Stimulated activated CD4-positive, alpha-beta T cell treated with anti-CD3 and anti-CD28 coated beads, Interleukin-1b, Interleukin-23, amount 100 ng/mL, for 4 hours (primary cell): ENCODE results near the gene LUC7L2.
"Not testable (repeated sequence)": the region's sequence is repeated elsewhere in the genome, so short reads cannot be mapped to it uniquely, and the experiment has no call there.

Source experiments
- DNase-seq, 2 donors: peaks; one replicate each; pipeline ENCODE4 v3.0.0-alpha.2; 2020; ENCODE audit warnings: low read depth in 2 of 2

LUC7L2 gene

GRCh38 chr7:139396323-139396951 lies 36.7 kb downstream of the LUC7L2 start:
- no peak for DNase-seq

DNA sequence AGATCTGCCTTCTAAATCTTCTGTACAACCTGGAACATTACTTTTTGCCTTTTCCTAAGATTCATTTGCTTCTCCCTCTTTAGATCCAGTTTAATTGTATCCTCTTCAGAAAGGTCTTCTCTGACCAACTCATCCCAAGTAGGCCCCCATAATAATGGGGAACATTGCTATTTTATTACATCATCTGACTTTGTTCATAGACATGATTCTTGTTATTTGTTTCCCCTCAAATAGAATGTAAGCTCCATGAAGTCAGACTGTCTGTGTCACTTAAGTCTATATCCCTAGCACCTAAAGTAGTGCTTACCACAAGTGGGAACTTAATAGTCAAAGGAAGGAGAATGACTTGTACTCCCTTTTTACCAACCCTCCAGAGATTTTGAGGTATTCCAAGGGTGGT lies 37.5 kb downstream of the LUC7L2 start:
- no peak for DNase-seq

DNA sequence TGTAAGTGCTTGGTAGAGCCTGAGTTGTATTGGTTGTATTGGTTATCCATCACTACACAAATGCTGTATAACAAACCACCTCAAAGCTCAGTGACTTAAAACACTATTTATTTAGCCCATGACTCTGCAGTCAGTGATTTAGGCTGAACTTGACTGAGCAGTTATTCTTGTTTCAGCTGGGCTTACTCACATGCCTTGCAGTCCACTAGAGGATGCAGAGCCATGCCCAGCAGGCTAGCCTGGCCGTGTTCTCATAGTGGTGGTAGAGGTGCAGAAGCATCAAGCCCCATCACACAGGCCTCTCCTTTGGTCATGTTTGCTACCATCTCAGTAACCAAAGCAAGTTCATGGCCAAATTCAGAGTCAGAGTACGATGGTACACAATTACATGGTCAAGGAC lies 43.9 kb downstream of the LUC7L2 start:
- DNase-seq = no peak

DNA sequence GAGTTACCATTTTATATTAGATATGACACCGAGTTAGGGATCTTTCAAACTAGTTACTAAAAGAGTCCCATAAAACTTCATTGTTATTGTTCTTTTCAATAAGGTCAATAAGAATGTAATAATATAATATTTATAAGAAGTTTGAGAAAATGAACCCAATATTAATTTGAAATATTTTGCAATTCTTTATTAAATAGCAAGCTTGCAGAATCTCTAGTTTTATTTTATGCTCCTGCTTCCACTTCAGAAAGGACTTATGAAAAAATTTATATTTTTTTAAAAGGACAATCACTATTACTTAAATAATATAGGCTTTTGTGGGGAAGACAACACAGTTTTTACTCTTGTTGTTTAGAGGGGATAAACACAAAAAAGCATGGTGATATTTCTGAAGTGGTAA lies 47.9 kb downstream of the LUC7L2 start:
- no peak for DNase-seq

- not testable (repeated sequence) for DNase-seq
Measured at GRCh38 chr7:139414743-139415402, 55.2 kb downstream of the LUC7L2 start.

GRCh38 chr7:139416405-139416804 lies 56.7 kb downstream of the LUC7L2 start:
- DNase-seq = no peak

GRCh38 chr7:139417478-139417877 lies 57.8 kb downstream of the LUC7L2 start:
- no peak for DNase-seq

DNA sequence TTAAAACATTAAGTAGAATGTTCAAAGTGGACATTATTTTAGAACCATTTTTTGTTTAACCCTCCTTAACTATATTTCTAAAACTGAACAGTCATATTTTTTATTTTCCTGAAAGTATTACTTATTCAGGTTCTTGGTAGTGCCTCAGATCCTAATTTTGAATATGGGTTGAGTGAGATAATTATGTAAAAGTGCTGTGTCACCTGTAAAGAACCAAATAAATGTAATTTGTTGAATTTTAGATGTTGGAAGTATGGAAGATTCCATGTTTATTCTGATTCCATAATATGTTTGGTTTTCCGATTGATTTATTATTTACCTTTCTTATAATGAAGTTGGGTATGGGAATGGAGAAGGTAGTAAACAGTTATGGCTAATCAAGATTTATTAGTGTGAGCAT lies 61.4 kb downstream of the LUC7L2 start:
- DNase-seq = no peak

GRCh38 chr7:139422126-139422525 lies 62.4 kb downstream of the LUC7L2 start:
- no peak for DNase-seq

- DNase-seq = no peak
Measured at GRCh38 chr7:139423091-139423490, 63.4 kb downstream of the LUC7L2 start.

DNA sequence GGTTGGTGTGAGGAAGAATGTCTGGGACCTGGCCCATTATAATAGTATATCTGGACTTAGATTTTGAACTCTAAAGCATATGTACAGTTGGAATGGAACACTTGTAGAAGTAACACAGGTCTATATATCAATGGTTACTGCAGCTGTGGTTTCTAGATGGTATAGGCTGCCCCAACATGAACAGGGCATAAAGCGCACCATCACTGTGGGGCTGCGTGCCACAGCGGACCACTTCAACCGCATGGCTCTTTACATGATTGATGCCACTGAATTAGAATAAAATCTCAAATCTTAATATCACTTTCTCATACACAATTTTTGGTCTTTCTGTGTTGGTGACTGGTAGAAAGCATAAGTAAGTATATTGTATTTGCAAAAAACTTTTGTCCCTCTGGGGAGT lies 64.3 kb downstream of the LUC7L2 start:
- DNase-seq = no peak

- not testable (repeated sequence) for DNase-seq
Measured at GRCh38 chr7:139425701-139426100, 66.0 kb downstream of the LUC7L2 start.

DNA sequence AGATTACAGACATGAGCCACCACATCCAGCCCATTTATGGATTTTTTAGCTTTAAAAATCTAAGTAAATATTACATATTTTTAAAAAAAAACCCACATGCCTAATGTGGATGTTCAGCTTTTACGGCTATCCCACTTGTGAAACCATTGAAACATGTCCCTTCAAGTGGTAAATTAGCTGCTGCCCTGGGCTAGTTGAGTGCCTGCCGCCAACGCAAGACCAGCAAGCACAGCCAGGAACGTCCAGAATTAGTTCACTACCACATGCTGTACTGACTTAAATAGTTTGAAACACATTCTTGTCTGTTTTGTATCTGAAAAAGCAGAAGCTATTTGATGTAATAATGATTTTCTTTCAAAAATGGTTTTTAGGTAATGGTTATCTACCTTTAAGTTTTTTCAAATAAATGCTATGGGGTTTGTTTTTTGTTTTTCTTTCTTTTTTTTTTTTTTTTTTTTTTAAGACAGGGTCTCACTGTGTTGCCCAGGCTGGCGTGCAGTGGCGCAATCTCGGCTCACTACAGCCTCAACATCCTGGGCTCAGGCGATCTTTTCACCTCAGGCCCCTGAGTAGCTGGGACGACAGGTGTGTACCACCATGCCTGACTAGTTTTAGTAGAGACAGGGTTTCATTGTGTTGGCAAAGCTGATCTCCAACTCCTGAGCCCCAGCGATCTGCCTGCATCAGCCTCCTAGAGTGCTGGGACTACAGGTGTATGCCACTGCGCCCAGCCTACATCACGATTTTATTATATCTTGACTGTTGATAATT lies 66.7 kb downstream of the LUC7L2 start:
- no peak for DNase-seq

DNA sequence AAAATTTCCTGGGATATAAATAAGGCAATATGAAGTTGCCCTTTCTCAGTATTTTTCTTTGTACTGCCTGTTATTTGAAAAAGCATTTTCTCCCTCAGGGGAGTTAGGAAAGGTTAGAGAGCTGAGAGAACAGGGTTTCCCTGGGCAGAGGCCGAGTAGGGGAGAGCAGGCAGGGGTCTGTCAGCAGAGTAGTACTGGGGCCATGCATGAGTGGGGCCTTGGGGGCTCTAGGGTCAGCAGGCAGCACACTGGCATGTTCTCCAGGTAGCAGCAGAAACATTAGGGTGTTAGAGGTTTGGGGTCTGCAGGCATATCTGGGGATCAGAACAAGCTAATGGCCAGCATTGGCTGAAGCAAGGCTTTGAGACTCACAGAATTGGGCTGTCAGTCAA lies 67.3 kb downstream of the LUC7L2 start:
- no peak for DNase-seq

- no peak for DNase-seq
Measured at GRCh38 chr7:139427788-139428187, 68.1 kb downstream of the LUC7L2 start.

- not testable (repeated sequence) for DNase-seq
Measured at GRCh38 chr7:139429735-139430134, 70.0 kb downstream of the LUC7L2 start.

GRCh38 chr7:139430443-139430842 lies 70.7 kb downstream of the LUC7L2 start:
- DNase-seq = no peak

DNA sequence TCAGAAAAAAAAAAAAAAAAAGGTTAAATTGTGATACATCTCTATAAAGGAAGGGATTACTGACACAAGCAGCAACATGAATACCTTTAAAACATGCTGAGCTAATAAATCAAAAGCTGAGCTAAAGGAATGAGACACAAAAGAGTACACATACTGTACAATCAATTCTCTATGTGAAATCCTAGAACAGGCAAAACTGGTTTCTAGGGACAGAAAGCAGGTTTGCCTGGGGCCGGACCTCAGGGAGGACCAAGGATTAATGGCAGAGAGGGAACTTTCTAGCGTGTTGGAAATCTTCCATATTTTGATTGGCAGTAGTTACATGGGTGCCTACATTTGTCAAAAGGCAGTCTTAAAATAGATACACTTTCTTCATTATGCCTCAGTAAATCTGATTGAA lies 71.3 kb downstream of the LUC7L2 start:
- DNase-seq = no peak

GRCh38 chr7:139431459-139431858 lies 71.8 kb downstream of the LUC7L2 start:
- DNase-seq = no peak

DNA sequence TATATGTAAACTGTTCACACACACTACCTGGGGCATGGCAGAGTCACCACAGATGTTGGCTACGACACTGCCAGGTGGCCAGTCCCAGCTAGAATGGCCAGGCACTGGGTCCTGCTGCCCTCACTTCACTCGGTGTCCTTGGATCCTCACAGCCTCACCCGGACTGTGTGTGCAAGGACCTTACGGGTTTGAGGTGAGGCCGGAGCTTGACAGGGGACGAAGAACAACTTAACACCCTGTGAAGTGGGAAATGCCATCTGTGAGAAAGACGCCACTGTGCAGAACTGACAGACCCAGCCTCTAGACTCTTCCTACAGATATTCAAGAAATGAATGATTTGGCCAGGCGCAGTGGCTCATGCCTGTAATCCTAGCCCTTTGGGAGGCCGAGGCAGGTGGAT lies 77.1 kb downstream of the LUC7L2 start:
- DNase-seq = no peak

DNA sequence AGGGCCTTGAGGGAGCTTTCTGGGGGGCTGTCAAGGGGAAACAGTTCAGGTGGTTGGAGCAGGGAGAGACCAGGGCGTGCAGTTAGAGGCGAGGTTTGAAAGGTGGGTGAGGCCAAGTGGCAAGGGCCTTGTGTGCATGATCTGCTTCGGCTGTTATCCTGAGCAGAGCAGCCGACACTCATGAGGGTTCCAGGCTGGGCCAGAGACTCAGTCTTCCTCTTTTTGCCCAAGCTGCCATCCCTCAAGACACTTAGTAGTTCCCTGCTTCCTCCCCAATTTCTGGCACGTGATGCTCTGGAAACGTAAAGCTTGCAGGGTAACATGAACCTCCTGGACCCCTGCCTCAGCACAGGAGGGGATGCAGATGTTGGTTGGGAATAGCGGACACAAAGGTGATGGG lies 79.7 kb downstream of the LUC7L2 start:
- DNase-seq = no peak

DNA sequence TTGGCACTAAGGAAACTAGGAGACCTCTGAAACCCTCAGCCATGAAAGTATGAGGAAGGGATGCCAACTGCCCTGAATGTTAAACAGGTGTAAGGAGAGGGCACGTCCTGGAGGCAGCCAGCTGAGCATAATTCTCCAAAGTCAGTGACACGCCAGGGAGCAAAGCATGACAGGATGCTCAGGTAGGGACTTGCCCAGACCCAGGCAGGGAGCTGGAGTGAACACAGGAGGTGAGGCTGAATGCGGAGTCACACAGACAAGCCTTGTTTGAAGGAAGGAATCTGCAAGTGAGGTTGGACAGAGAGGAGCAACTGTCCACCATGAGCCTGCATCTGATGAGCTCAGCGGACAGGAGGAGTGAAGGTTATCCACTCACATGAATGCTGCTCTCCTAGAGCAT lies 82.3 kb downstream of the LUC7L2 start:
- no peak for DNase-seq
